Glomerular endothelial cell (primary cell): ENCODE results near the gene KYAT1. TPM values are rescaled to one million over a fixed set of nuclear protein-coding genes. Genes with fewer than 3 reads are reported as not detected.
"Not testable (repeated sequence)": the region's sequence is repeated elsewhere in the genome, so short reads cannot be mapped to it uniquely, and the experiment has no call there.

Source experiments
- DNase-seq: peaks from one replicate; pipeline ENCODE4 v3.0.0-alpha.2; 2011; ENCODE audit warnings: low read depth, low spot score; ENCODE audit errors: extremely low read depth
- total RNA-seq: library from RNA; depleted of rRNA; stranded (reverse); fragments of >200 nt; gene quantifications from 2 replicates; pipeline ENCODE4 v1.2.3, GENCODE V29; 2015

The KYAT1 gene
- total RNA-seq, 1 donor from 2014 or later: 6.1 TPM

GRCh38 chr9:128820665-128821583 is 60.8 kb downstream of the KYAT1 start:
- no peak for DNase-seq

- no peak for DNase-seq
These were observed 61.8 kb downstream of the KYAT1 start for GRCh38 chr9:128819716-128820664.

GRCh38 chr9:128818839-128819715 is 62.7 kb downstream of the KYAT1 start:
- DNase-seq: no peak

- DNase-seq: peak; percentile 81
These were observed 63.5 kb downstream of the KYAT1 start, which contains the start of gene ENDOG for GRCh38 chr9:128818099-128818838. ENDOG (plus strand) TSS chr9:128818500; CDS start chr9:128818685, 185 bp downstream.

GRCh38 chr9:128810873-128811272 is 70.9 kb downstream of the KYAT1 start:
- no peak for DNase-seq

- no peak for DNase-seq
These were observed 71.9 kb downstream of the KYAT1 start for GRCh38 chr9:128809831-128810230.

GRCh38 chr9:128809036-128809599 is 72.6 kb downstream of the KYAT1 start:
- DNase-seq: no peak

- no peak for DNase-seq
These were observed 73.2 kb downstream of the KYAT1 start for GRCh38 chr9:128808543-128808942.

GRCh38 chr9:128807827-128808226 is 73.9 kb downstream of the KYAT1 start:
- no peak for DNase-seq

- no peak for DNase-seq
These were observed 76.1 kb downstream of the KYAT1 start for GRCh38 chr9:128805661-128806060.

GRCh38 chr9:128802482-128802881 is 79.3 kb downstream of the KYAT1 start:
- no peak for DNase-seq

GRCh38 chr9:128800061-128800460 is 81.7 kb downstream of the KYAT1 start:
- DNase-seq: no peak

GRCh38 chr9:128798896-128799295 is 82.9 kb downstream of the KYAT1 start:
- DNase-seq: no peak

- DNase-seq: not testable (repeated sequence)
These were observed 86.8 kb downstream of the KYAT1 start for GRCh38 chr9:128794961-128795360.

- DNase-seq: no peak
These were observed 88.6 kb downstream of the KYAT1 start for GRCh38 chr9:128792978-128793686.

GRCh38 chr9:128792134-128792533 is 89.6 kb downstream of the KYAT1 start:
- DNase-seq: no peak

- no peak for DNase-seq
These were observed 91.2 kb downstream of the KYAT1 start for GRCh38 chr9:128790536-128790935.

- DNase-seq: no peak
These were observed 93.3 kb downstream of the KYAT1 start for GRCh38 chr9:128788445-128788844.

GRCh38 chr9:128787659-128788058 is 94.1 kb downstream of the KYAT1 start:
- no peak for DNase-seq
